Lower leg skin (tissue), 3 donors: ENCODE measurements around the gene PIGO.

Experiments used
- CTCF ChIP-seq, 3 donors: fragments of 450-650 bp; IDR thresholded peaks; one replicate each; pipeline ENCODE4 v1.5.1; 2016; ENCODE audit warnings: antibody characterized with exemption in 3 of 3, mild to moderate bottlenecking in 3 of 3, moderate library complexity in 2 of 3
- POLR2A ChIP-seq, 2 donors: fragments of 450-650 bp; IDR thresholded peaks; one replicate each; pipeline ENCODE4 v1.6.1; 2016 to 2017; ENCODE audit warnings: antibody characterized with exemption in 2 of 2, mild to moderate bottlenecking in 1 of 2, moderate library complexity in 1 of 2

- TF ChIP-seq POLR2A (IDR thresholded peaks at IDR 0.05), result no peak
- TF ChIP-seq CTCF (IDR thresholded peaks at IDR 0.05), result no peak
These were observed 8.7 kb upstream of the PIGO start for GRCh38 chr9:35105126-35105525.
